ENCODE results near the gene OR2L8.
A peak's percentile ranks its signal among the peaks of the same experiment; 100 is the strongest.

The OR2L8 gene

DNA sequence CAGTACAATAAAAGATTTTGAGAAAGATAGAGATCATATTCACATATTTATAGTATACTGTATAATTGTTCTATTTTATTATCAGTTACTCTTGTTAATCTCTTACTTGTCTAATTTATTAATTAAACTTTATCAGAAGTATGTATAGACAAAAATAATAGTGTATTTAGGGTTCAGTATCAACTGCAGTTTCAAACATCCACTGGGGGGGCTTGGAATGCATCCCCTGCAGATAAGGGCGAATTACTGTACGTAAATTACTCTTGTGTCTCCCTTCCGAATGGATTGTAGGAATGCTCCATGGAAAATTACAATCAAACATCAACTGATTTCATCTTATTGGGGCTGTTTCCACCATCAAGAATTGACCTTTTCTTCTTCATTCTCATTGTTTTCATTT is at the start of gene OR2L8:
TSS of gene OR2L8 (plus strand) at position 301 of the 400 bp plus-strand sequence. CDS start at position 301, 0 bp downstream.
- DNase-seq (ENCODE audit: low read depth), result no peak

- no peak for DNase-seq (ENCODE audit: low read depth)
Measured at GRCh38 chr1:247904122-247904521, 44.5 kb upstream of the OR2L8 start.

- no peak for DNase-seq (ENCODE audit: low read depth)
Measured at GRCh38 chr1:247905181-247905580, 43.5 kb upstream of the OR2L8 start.

- DNase-seq (ENCODE audit: low read depth), result no peak
Measured at GRCh38 chr1:247905910-247906503, 42.7 kb upstream of the OR2L8 start.

- DNase-seq (ENCODE audit: low read depth), result no peak
Measured at GRCh38 chr1:247906504-247907047, 42.1 kb upstream of the OR2L8 start.

DNA sequence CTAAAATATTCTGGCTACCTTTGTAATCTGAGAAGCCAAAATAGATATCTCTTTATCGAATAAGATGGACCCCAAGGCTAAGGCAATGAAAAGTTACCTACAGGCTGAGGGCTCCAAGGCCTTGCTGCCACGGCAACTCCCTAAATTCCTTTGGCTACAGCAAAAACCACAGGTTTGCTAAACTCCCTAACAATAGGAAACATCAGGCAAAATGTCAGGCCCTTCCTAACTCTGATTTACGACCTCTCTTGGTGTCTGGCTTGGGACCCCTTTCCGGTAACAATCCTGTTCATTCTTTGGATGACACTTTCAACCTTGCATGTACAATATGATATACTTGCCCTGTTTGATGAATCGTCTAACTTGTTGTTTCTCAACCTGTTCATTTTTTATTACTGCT is 39.9 kb upstream of the OR2L8 start:
- DNase-seq (ENCODE audit: low read depth), result no peak

GRCh38 chr1:247913786-247914185 is 34.9 kb upstream of the OR2L8 start:
- DNase-seq (ENCODE audit: low read depth), result no peak

- no peak for DNase-seq (ENCODE audit: low read depth)
Measured at GRCh38 chr1:247914941-247915662, 33.6 kb upstream of the OR2L8 start.

GRCh38 chr1:247919952-247920351 is 28.7 kb upstream of the OR2L8 start, which contains the start of gene OR2T8:
OR2T8 (plus strand) TSS chr1:247920252; CDS start chr1:247921018, 766 bp downstream.
- no peak for DNase-seq (ENCODE audit: low read depth)

GRCh38 chr1:247923941-247924340 is 24.7 kb upstream of the OR2L8 start:
- no peak for DNase-seq (ENCODE audit: low read depth)

DNA sequence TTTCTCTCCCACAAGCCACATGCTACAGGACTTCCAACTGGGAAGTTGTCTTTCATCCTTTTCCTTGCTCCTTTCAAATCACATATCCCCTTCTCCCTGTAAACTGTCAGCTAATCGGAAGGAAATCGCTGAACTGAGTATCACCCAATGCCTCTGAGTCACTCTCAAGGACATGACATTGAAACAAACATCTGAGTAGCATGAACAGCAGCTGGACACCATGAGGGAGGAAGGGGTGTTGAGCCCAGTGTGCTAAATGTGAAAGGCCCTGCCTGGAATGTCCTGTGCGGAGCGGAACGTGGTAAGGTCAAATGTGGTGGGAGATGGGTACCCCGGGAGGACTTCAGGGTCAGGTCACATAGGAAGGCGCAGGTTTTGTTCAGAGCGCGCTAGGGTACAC is 23.8 kb upstream of the OR2L8 start, which contains the start of gene OR2AJ1:
TSS of gene OR2AJ1 (plus strand) at position 22 of the 400 bp plus-strand sequence. CDS start 8,880 bp downstream, outside the sequence.
- no peak for DNase-seq (ENCODE audit: low read depth)

DNA sequence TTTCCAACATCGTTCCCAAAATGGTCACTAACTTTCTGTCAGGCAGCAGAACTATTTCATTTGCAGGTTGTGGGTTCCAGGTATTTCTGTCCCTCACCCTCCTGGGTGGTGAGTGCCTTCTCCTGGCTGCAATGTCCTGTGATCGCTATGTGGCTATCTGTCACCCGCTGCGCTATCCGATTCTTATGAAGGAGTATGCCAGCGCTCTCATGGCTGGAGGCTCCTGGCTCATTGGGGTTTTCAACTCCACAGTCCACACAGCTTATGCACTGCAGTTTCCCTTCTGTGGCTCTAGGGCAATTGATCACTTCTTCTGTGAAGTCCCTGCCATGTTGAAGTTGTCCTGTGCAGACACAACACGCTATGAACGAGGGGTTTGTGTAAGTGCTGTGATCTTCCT is 14.7 kb upstream of the OR2L8 start:
- DNase-seq (ENCODE audit: low read depth), result no peak

DNA sequence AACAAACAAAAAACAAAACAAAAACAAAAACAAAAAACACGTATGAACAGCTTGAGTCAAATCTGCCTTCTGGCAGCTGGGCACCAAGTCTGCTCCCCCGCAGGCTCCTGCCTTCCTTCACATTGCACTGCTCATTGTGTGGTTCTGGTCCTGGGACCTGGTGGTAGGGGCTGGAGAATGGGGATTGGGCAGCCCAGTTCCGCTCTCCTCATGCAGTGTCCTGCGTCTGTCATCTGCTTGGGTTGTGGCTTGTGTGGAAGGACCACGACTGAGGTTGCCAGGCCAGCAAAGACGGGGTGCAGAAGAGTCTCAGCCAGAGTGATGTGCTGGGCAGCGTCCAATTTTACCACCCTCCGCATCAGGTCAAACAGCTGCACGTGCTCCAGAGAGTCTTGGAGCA is 12.9 kb upstream of the OR2L8 start:
- DNase-seq (ENCODE audit: low read depth), result no peak

- DNase-seq (ENCODE audit: low read depth), result no peak
Measured at GRCh38 chr1:247936415-247936814, 12.2 kb upstream of the OR2L8 start.

DNA sequence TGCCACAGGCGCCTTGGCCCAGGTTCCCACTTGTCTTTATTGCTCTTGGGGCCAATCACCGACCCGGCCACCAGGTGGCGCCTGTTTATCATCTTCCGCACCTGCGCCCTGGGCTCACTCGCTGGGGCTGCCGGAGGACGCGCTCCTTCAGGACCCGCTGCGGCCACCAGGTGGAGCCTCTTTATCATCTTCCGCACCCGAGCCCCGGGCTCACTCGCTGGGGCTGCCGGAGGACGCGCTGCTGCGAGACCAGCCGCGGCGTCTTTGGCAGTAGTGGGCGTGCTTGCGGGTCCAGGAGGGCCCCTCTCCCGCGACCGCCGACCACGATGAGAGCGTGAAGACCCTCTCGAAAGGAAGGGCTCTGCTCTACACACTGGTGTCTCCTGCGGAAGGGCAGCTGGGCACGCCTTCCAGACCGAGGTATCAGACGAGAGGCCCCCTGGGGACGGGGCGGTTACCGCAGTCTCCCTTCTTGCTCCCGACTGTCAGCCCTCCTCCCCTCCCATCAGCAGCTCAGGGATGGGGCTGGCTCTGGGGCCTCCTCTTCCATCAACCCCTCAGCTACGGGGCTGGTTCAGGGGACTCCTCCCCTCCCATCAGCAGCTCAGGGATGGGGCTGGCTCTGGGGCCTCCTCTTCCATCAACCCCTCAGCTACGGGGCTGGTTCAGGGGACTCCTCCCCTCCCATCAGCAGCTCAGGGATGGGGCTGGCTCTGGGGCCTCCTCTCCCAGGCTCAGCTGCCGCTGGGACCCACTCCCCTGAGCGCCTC is 11.5 kb upstream of the OR2L8 start:
- DNase-seq (ENCODE audit: low read depth), result peak; percentile 73

DNA sequence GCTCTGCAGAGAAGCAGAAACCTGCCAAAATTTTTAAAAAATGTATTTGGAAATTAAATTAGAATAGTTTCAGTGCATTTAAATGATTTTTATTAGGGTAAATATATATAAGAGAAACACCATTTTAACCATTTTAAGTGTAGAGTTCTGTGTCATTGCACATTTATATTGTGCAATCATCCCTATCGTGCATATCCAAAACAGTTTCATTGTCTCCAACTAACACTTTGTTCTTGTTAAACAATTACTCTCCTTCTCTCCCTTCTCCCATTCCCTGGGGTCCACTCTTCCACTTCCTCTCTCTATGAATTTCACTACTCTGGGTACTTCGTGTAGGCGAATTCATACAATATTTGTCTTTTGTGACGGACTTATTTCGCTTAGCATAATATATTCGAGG is 6.0 kb upstream of the OR2L8 start:
- no peak for DNase-seq (ENCODE audit: low read depth)

DNA sequence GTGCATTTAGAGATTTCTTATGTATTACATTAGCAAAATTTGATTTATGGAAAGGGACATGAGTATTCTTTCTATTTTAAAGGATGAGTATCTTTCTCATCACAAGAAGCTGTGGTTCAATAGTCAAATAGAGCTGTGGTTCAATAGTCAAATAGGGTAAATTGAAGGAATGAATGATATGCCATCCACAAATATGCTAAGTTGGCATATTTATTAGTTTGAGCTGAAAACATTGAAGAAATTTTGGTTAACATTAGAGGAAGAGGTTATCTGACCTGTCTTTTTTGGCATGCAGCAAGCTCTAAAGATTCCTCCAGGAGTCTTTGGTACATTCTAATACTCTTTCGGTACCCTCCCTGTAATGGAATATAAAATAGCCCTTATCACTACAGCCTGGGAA is 4.8 kb downstream of the OR2L8 start:
- DNase-seq (ENCODE audit: low read depth), result no peak

- no peak for DNase-seq (ENCODE audit: low read depth)
Measured at GRCh38 chr1:247961791-247962190, 13.1 kb downstream of the OR2L8 start.

GRCh38 chr1:247962911-247963588 is 14.4 kb downstream of the OR2L8 start:
- no peak for DNase-seq (ENCODE audit: low read depth)

DNA sequence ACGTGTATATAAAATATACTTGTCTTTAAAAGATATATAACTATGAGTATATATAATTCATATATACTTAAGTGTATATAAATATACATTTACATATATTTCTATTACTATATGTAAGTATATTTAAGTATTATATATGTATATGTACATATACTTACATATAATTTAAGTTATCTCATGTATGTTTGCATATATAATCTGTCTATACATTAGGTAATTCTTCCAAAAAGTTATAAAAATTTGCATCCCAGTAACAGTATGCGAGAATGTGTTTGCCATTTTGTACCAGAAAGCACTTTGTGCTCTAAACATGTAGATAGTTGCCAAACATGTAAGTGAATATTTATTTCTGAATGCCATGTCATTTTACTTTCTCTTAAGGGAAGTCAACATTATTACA is 16.3 kb downstream of the OR2L8 start, which contains the start of gene OR2AK2:
TSS of gene OR2AK2 (plus strand) at position 301 of the 400 bp plus-strand sequence. CDS start 144 bp downstream, outside the sequence.
- no peak for DNase-seq (ENCODE audit: low read depth)

GRCh38 chr1:247966532-247967204 is 18.0 kb downstream of the OR2L8 start:
- DNase-seq (ENCODE audit: low read depth), result no peak
